K562 (cell line): ENCODE data around the gene DNAJB2. TPM values are rescaled to one million over a fixed set of nuclear protein-coding genes. Genes with fewer than 3 reads are reported as not detected.

ENCODE experiments used
- CBX2 ChIP-seq: fragments of 200-600 bp; sonication (generic); IDR thresholded peaks from one replicate; pipeline ENCODE4 v1.6.1; 2012; ENCODE audit warnings: mild to moderate bottlenecking, low read length, inconsistent platforms; ENCODE audit not compliant: insufficient read depth, poor library complexity, severe bottlenecking
- CEBPB ChIP-seq: fragments of 450-650 bp; IDR thresholded peaks from 2 replicates; pipeline ENCODE4 v1.6.1; 2016; ENCODE audit warnings: missing genetic modification characterization, missing compliant biosample characterization
- CHCHD3 ChIP-seq: fragments of 250-450 bp; sonication (Bioruptor Pico); IDR thresholded peaks from 2 replicates; pipeline ENCODE4 v2.1.2; 2022; ENCODE audit warnings: mild to moderate bottlenecking
- COPS2 ChIP-seq: fragments of 450-650 bp; conservative IDR thresholded peaks from 2 replicates; pipeline ENCODE4 v1.6.1; 2016; ENCODE audit warnings: mild to moderate bottlenecking, moderate library complexity
- HDAC2 ChIP-seq: fragments of 450-650 bp; IDR thresholded peaks from 2 replicates; pipeline ENCODE4 v1.6.1; 2016; ENCODE audit warnings: mild to moderate bottlenecking
- NBN ChIP-seq: fragments of 450-650 bp; IDR thresholded peaks from 2 replicates; pipeline ENCODE4 v1.6.1; 2016; ENCODE audit warnings: low read depth, mild to moderate bottlenecking
- NR3C1 ChIP-seq: sonication (generic); formaldehyde crosslinking; IDR thresholded peaks from 2 replicates; pipeline ENCODE4 v1.8.1; 2022; ENCODE audit warnings: missing genetic modification reagents
- POLR2A ChIP-seq: fragments of 450-650 bp; conservative IDR thresholded peaks from 2 replicates; pipeline ENCODE4 v1.6.1; 2016
- SNRNP70 ChIP-seq: fragments of 200-400 bp; formaldehyde crosslinking; optimal IDR thresholded peaks from 2 replicates; pipeline ENCODE3; 2017; ENCODE audit warnings: low read depth, low read length
- TAF1 ChIP-seq: IDR thresholded peaks from 2 replicates; pipeline ENCODE4 v1.6.1; 2011; ENCODE audit warnings: mild to moderate bottlenecking, low read length, moderate library complexity; ENCODE audit not compliant: insufficient read depth, control insufficient read depth, severe bottlenecking; ENCODE audit errors: extremely low read depth
- TCF7L2 ChIP-seq: fragments of 150-350 bp; IDR thresholded peaks from 2 replicates; pipeline ENCODE4 v1.6.1; 2016; ENCODE audit warnings: low read depth, mild to moderate bottlenecking, low read length, moderate library complexity
- ZBTB1 ChIP-seq: sonication (generic); formaldehyde crosslinking; IDR thresholded peaks from 2 replicates; pipeline ENCODE4 v1.8.1; 2023; ENCODE audit warnings: missing genetic modification reagents, low read depth, mild to moderate bottlenecking, borderline replicate concordance
- ZNF324 ChIP-seq: fragments of 250-450 bp; sonication (Bioruptor Pico); IDR thresholded peaks from 2 replicates; pipeline ENCODE4 v1.4.0; 2020; ENCODE audit warnings: mild to moderate bottlenecking
- ZNF551 ChIP-seq: fragments of 250-450 bp; sonication (Bioruptor Pico); IDR thresholded peaks from 2 replicates; pipeline ENCODE4 v1.5.0; 2021; ENCODE audit warnings: mild to moderate bottlenecking, moderate library complexity
- ZNF766 ChIP-seq: fragments of 200-800 bp; sonication (Bioruptor generic); conservative IDR thresholded peaks from 2 replicates; pipeline ENCODE4 v1.6.1; 2016; ENCODE audit warnings: missing genetic modification characterization, missing compliant biosample characterization
- ZNF830 ChIP-seq: fragments of 250-450 bp; sonication (Bioruptor Pico); IDR thresholded peaks from 2 replicates; pipeline ENCODE4 v1.5.0; 2021; ENCODE audit warnings: mild to moderate bottlenecking
- polyA plus RNA-seq, 8 experiments: library from polyadenylated mRNA; depleted of rRNA in 4 of 8; stranded (reverse) in 5 of 8; unstranded in 3 of 8; fragments of >200 nt; fragmentation: Nextera tagmentation in 2 of 8; fragmentation: Illumina TruSeq in 1 of 8; extraction: Ambion mirVana in 2 of 8; extraction: Trizol in 1 of 8; gene quantifications; 2 replicates each; pipeline versions ENCODE4 v1.2.1 to v1.2.3, GENCODE V29; 2011 to 2014; ENCODE audit warnings: inconsistent platforms in 1 of 8, missing spikeins in 1 of 8
- total RNA-seq, 7 experiments: library from RNA; depleted of rRNA in 6 of 7; stranded (reverse); fragments of >200 nt in 6 of 7; fragmentation: Illumina TruSeq in 2 of 7; extraction: Trizol in 2 of 7; gene quantifications; 2 replicates each; pipeline versions ENCODE4 v1.2.1 to v1.2.3, GENCODE V29; 2011 to 2021; ENCODE audit warnings: low replicate concordance in 1 of 7
- TF ChIP-seq, protein P1 (sequence below): sonication (generic); formaldehyde crosslinking; IDR thresholded peaks from 2 replicates; pipeline ENCODE4 v1.8.1; 2023; ENCODE audit warnings: mild to moderate bottlenecking, missing genetic modification reagents
- TF ChIP-seq, protein P2 (sequence below): fragments of 450-650 bp; IDR thresholded peaks from 2 replicates; pipeline ENCODE4 v1.6.1; 2016; ENCODE audit warnings: missing biosample characterization, missing genetic modification characterization
- TF ChIP-seq, protein P3 (sequence below), 3 experiments: fragments of 200-800 bp in 1 of 3; fragments of 250-450 bp in 1 of 3; fragments of 450-650 bp in 1 of 3; sonication (Bioruptor Pico) in 1 of 3; sonication (Bioruptor generic) in 1 of 3; formaldehyde crosslinking in 1 of 3; IDR thresholded peaks; 2 replicates each; pipeline versions ENCODE4 v1.6.1 to v1.8.0; 2016 to 2022; ENCODE audit warnings: mild to moderate bottlenecking in 2 of 3, missing genetic modification characterization in 2 of 3, missing compliant biosample characterization in 1 of 3, moderate library complexity in 1 of 3
- TF ChIP-seq, protein P4 (sequence below): fragments of 250-450 bp; sonication (Bioruptor Pico); IDR thresholded peaks from 2 replicates; pipeline ENCODE4 v1.5.0; 2022; ENCODE audit warnings: mild to moderate bottlenecking

The DNAJB2 gene
- total and polyA plus RNA-seq, 9 of the 15 experiments (the other 6 are each of a cell fraction or from before 2014, with no cell fraction given), result 0.08 to 3.0 (median 2.2) TPM; not detected in 1

DNA sequence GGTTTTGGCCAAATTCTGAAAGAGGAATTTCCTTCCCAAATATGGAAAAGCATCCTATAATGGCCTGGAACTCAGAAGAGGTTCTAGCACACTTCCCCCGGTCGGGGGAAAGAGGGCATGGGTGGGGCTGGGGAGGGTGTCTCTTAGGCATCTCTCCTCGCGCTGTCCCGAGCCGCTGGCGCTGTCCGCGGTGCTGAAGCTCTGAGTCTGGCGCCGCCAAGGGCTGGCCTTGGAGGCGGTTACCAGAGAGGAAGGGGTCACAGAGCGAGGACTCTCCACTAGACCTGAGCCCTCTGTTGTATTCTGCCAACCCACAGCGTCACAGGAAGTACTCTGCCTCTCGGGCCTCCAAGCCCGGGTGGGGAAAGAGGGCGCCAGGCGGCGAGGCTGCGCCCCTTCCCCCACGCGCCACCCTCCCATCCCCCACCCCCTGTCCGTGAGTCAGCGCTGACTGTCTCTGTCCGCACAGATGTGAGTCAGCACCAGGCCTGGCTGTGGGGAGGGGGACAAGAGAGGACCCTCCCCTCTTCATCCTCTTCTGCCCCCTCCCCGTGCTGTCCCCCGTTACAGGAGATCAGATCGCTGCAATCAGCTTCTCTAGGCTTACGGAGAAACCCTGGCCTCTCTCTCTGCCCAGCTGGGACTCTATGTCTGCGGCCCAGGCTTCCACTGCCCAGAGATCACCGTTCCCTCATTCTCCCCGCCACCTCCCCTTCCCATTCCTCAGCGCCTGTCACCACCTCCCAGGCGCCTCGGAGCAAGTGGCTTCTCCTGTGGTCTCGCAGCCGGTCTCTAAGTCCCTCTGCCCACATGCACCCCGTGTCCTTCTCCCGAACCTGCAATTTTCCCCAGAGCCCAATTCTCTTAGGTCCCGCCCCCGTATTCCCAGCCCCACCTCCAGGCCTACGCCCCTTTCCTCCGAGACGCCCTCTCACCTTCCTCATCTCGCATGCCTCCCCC, 29.3 kb downstream of the DNAJB2 start (continued):
- TF ChIP-seq COPS2, result no peak
- TF ChIP-seq TAF1, result no peak
- TF ChIP-seq, protein P1, sequence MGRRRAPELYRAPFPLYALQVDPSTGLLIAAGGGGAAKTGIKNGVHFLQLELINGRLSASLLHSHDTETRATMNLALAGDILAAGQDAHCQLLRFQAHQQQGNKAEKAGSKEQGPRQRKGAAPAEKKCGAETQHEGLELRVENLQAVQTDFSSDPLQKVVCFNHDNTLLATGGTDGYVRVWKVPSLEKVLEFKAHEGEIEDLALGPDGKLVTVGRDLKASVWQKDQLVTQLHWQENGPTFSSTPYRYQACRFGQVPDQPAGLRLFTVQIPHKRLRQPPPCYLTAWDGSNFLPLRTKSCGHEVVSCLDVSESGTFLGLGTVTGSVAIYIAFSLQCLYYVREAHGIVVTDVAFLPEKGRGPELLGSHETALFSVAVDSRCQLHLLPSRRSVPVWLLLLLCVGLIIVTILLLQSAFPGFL (CRISPR knock-in tag), result no peak
- TF ChIP-seq, protein P2, sequence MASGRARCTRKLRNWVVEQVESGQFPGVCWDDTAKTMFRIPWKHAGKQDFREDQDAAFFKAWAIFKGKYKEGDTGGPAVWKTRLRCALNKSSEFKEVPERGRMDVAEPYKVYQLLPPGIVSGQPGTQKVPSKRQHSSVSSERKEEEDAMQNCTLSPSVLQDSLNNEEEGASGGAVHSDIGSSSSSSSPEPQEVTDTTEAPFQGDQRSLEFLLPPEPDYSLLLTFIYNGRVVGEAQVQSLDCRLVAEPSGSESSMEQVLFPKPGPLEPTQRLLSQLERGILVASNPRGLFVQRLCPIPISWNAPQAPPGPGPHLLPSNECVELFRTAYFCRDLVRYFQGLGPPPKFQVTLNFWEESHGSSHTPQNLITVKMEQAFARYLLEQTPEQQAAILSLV (tag), result no peak
- TF ChIP-seq, protein P3, sequence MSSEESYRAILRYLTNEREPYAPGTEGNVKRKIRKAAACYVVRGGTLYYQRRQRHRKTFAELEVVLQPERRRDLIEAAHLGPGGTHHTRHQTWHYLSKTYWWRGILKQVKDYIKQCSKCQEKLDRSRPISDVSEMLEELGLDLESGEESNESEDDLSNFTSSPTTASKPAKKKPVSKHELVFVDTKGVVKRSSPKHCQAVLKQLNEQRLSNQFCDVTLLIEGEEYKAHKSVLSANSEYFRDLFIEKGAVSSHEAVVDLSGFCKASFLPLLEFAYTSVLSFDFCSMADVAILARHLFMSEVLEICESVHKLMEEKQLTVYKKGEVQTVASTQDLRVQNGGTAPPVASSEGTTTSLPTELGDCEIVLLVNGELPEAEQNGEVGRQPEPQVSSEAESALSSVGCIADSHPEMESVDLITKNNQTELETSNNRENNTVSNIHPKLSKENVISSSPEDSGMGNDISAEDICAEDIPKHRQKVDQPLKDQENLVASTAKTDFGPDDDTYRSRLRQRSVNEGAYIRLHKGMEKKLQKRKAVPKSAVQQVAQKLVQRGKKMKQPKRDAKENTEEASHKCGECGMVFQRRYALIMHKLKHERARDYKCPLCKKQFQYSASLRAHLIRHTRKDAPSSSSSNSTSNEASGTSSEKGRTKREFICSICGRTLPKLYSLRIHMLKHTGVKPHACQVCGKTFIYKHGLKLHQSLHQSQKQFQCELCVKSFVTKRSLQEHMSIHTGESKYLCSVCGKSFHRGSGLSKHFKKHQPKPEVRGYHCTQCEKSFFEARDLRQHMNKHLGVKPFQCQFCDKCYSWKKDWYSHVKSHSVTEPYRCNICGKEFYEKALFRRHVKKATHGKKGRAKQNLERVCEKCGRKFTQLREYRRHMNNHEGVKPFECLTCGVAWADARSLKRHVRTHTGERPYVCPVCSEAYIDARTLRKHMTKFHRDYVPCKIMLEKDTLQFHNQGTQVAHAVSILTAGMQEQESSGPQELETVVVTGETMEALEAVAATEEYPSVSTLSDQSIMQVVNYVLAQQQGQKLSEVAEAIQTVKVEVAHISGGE (CRISPR knock-in tag; IDR thresholded peaks at IDR 0.05), result no peak
- TF ChIP-seq ZNF324, result no peak
- no peak for TF ChIP-seq ZBTB1
- TF ChIP-seq NBN, result no peak
- no peak for TF ChIP-seq CBX2
- no peak for TF ChIP-seq SNRNP70
- TF ChIP-seq POLR2A, result no peak
- 0 out of 2 replicates have a peak, but pooled peaks have one; percentile 61 for TF ChIP-seq ZNF766 (CRISPR knock-in tag)
- no peak for TF ChIP-seq CHCHD3 (CRISPR knock-in tag)
- no peak for TF ChIP-seq TCF7L2
- no peak for TF ChIP-seq ZNF830 (CRISPR knock-in tag)
- no peak for TF ChIP-seq ZNF551 (CRISPR knock-in tag)
- 0 out of 2 replicates have a peak, but pooled peaks have one; percentile 85 for TF ChIP-seq NR3C1
- TF ChIP-seq, protein P4, sequence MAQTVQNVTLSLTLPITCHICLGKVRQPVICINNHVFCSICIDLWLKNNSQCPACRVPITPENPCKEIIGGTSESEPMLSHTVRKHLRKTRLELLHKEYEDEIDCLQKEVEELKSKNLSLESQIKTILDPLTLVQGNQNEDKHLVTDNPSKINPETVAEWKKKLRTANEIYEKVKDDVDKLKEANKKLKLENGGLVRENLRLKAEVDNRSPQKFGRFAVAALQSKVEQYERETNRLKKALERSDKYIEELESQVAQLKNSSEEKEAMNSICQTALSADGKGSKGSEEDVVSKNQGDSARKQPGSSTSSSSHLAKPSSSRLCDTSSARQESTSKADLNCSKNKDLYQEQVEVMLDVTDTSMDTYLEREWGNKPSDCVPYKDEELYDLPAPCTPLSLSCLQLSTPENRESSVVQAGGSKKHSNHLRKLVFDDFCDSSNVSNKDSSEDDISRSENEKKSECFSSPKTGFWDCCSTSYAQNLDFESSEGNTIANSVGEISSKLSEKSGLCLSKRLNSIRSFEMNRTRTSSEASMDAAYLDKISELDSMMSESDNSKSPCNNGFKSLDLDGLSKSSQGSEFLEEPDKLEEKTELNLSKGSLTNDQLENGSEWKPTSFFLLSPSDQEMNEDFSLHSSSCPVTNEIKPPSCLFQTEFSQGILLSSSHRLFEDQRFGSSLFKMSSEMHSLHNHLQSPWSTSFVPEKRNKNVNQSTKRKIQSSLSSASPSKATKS (CRISPR knock-in tag), result no peak
- peak; percentile 77; the same call in 1 of the 2 replicates for TF ChIP-seq HDAC2
- TF ChIP-seq CEBPB (tag), result no peak
